NT2/D1 (cell line): ENCODE data around the gene MYH7.

Source experiments
- YY1 ChIP-seq: IDR thresholded peaks from 2 replicates; pipeline ENCODE4 v1.6.1; 2011; ENCODE audit not compliant: insufficient read length, insufficient read depth
- ZNF274 ChIP-seq: IDR thresholded peaks from 2 replicates; pipeline ENCODE4 v1.6.1; 2011; ENCODE audit warnings: mild to moderate bottlenecking, low read depth, low read length

DNA sequence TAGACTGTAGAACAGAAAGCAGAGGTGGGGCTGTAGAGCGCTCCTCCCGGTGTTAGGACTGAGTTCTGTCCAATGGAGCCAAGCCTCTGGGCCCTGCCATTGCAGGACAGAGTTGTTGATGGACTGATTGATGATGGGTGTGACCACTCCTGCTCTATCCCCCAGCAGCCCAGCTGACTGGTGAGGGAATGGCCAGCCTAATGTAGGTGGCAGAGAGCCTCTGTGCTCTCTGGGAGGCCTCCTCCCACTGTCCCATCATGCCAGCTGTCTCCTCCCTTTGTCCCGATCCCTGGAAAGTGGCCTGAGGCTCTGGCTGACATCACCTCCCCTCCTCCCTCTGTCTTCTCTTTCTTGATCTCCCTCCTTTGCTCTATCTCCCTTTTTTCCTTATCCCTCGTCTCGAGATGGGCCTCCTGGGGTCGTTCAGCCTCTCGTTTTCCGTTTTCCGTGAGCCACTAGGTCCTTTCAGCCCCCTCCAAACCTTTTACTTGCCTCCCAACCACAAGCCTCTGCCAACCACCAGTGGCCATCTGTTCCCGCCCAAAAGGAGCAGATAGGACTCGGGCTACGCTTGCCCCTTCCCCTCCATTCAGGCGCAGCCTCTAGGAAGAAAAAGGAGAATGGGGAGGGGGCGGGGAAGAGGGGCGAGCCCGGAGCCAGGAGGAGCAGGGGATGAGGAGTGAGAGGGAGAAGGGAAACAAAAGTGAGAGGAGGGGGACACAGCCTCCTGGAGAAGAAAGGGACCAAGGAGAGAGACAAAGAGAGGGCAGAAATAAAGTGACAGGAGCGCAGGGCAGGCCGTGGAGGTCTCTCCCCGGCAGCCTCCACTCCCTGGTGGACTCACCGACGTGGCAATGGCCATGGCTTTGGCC is 71.1 kb downstream of the MYH7 start:
- TF ChIP-seq YY1: no peak
- no peak for TF ChIP-seq ZNF274
